HG03354 (cell line): ENCODE measurements around the gene PTPRZ1.

ENCODE experiments used
- ATAC-seq: cut with Tn5 transposase; IDR thresholded peaks from one replicate; pipeline ENCODE4 v1.9.1; 2021; ENCODE audit warnings: mild to moderate bottlenecking; ENCODE audit not compliant: unreplicated experiment, poor library complexity, severe bottlenecking

Gene PTPRZ1

DNA sequence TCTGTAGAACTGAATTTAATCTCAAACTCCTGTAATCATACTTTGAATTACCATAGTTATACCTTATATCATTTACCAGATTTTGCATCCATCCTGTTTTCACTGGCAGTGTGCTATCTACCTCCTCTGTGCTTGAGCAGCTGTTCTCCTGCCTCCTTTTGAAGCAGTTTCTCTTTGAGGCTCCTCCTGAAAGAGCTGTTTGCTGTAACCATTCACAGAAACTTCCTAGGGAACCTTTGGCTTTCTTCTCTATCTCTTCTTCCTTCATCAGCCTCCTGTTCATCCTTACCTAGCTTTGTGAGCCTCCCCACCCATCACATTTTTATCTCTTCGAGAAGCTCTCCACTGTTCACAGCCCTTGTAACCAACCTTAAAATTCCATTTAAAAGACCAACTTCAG, 162.9 kb downstream of the PTPRZ1 start:
- no peak for ATAC-seq

DNA sequence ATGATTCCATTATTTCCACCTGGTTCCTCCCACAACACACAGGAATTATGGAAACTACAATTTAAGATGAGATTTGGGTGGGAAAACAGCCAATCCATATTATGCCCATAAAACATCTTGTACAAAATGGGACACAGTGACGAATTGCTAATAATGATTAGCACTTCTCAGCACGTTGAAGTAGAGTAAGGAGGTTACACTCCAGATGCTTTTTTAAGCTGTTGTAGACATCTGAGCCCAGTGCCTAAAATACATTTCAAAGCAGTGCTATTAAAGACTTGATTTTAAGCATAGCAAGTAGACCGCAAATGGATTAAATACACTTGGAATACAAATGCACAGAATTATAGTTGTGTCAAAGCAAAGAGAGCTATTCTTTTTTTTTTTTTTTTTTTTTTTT, 165.2 kb downstream of the PTPRZ1 start:
- no peak for ATAC-seq

DNA sequence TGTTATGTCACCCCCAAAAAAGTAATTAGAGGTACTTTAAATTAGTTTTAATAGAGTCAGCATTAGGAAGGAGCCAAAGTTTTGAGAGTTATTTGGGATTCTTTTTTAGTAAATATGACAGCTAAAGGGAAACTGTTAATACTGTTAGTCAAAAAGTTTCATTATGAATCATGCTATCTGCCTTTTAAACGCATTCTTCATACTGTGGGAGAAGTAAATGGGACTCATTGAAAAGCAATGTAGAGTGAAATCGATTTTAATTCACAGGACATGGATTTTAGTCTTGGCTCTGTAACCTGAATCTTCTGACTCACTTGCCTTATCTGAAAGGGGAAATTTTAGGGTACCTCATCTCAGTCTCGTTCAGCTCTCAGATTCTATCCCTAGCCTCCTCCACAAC, 165.9 kb downstream of the PTPRZ1 start:
- ATAC-seq: no peak

GRCh38 chr7:122040147-122040546, 167.2 kb downstream of the PTPRZ1 start:
- no peak for ATAC-seq

DNA sequence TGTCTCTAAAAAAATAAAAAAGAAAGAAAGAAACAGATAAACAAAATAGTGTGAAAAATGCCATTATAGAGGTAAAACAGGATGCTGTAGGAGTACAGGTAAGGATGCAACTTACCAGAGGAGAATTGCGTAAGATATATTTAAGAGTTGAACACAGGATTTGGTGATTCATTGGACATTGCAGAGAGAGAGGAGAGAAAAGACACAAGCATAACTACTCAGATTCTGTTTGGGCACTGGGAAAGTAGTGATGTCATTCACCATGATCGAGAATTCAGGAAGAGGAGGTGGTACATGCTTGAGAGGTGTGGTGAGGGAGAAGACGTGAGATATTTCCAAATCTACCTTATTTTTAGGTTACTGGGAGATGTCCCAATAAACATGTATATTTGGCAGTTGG, 173.4 kb downstream of the PTPRZ1 start:
- no peak for ATAC-seq

DNA sequence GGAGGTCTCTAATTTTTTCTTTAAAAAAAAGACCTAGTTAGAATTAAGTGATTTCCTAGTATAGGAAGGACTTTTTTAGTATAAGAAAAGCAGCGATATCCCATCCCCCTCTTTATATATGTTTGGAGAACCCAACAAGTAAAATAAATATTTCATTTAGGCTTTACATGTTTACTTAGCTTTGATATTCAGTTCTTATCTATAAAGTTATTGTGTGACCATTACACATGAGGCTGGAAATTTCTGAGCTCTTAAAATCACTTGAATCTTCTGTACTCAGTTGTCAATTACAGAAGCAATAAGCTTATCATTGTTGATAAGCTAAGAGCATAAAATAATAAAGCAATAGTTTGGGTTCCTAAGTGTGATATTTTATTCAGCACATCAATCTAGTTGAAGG, 181.4 kb downstream of the PTPRZ1 start:
- no peak for ATAC-seq

DNA sequence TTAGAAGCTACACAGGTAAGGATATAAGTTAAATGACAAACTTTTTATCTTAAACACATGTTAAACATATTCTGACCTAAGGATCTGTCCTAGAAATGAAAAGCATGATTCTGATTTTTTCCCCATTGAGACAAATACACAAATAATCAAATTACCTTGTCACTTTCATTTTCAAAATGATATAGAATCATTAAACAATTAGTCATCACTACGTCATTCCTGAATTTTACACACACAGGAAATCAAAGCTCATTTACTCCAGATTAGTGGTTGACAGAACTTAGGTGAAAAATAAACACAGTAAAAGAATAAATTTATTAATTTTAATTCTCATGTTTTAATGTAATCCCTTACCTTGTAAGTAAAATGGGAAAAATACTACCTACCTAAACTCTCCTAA, 182.1 kb downstream of the PTPRZ1 start:
- ATAC-seq: no peak

- ATAC-seq: no peak
Observed at GRCh38 chr7:122056977-122057376, 184.0 kb downstream of the PTPRZ1 start.

DNA sequence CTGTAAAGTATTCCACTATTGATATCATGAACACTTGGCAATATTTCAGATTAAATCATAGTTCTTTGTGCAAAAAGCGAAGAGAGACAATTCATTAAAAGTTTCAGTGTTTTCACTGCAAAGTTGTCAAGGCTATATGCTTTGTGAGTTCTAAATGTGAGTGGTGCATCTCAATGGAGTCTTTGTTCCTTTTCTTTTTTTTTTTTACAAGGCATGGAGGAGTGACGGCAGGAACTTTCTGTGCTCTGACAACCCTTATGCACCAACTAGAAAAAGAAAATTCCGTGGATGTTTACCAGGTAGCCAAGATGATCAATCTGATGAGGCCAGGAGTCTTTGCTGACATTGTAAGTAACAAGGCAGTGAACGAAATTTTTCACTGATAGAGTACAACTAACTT, 186.6 kb downstream of the PTPRZ1 start:
- no peak for ATAC-seq

GRCh38 chr7:122063146-122063545, 190.2 kb downstream of the PTPRZ1 start:
- ATAC-seq: no peak

- ATAC-seq: no peak
Observed at GRCh38 chr7:122064971-122065370, 192.0 kb downstream of the PTPRZ1 start.

DNA sequence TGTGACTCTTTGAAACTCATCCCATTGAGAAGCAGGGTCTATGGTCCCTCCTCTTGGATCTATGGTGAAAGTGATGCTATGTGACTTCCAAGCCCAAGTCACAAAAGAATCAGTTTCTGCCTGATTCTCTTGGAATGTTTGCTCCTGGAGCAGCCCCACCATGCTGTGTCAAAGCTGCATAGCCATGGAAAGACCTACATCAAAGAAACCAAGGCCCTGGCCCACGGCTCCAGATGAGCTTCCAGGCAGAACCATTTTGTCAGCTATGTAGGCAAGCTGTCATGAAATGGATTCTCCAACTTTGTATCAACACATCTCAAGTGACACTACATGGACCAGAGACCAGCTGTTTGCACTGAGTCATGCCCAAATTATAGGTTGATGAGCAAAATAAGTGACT, 194.1 kb downstream of the PTPRZ1 start:
- ATAC-seq: no peak

GRCh38 chr7:122068046-122068445, 195.1 kb downstream of the PTPRZ1 start:
- no peak for ATAC-seq

GRCh38 chr7:122068999-122069398, 196.0 kb downstream of the PTPRZ1 start:
- ATAC-seq: no peak

- no peak for ATAC-seq
Observed at GRCh38 chr7:122070062-122070461, 197.1 kb downstream of the PTPRZ1 start.

DNA sequence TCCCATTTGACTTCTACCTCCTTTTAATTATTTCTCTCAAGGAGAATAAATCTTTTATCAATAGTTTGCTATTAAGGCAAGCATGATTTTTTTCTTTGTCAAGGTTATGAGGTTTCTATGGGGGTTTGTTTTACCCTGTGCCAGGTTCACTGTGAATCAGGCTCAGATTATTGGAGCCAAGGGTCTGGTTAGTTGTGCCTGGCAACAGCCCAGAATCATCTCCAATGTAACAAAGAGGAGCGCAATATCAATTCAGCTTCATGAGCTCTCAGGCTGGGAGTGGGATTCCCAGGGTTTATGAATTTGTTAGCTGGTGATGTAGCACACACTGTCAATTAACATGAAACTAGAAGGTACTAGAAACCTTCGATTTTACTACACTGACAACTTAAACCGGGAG, 197.9 kb downstream of the PTPRZ1 start:
- ATAC-seq: no peak

DNA sequence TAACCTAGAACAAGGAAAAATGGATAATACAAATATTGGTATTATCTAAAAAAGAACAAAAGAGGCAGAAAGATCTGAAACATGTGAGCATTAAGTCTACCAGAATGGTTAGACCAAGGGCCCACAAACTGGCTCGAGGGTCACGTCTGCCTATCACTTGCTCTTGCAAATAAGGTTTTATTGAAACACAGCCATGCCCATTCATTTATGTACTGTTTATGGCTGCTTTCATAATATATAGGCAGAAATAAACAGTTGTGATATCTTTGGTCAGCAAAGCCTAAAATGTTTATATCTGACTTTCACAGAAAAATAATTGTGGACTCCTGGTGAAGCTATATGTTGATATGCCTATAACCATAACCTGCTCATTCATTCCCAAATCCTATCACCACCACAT, 199.3 kb downstream of the PTPRZ1 start:
- ATAC-seq: no peak

- ATAC-seq: no peak
Observed at GRCh38 chr7:122072924-122073599, 200.1 kb downstream of the PTPRZ1 start.

DNA sequence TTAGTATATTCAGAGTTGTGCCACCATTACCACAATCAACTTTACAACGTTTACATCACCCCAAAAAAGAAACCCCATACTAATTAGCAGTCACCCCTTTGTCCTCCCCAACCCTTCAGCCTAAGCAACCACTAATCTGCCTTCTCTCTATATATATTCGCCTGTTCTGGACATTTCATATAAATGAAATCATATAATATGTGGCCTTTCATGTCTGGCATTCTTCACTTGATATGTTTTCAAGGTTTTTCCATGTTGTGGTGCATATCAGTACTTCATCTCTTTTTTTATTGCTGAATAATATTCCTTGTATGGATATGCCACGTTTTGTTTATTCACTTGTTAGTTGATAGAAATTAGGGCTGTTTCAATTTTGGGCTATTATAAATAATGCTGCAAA, 200.7 kb downstream of the PTPRZ1 start:
- ATAC-seq: no peak

DNA sequence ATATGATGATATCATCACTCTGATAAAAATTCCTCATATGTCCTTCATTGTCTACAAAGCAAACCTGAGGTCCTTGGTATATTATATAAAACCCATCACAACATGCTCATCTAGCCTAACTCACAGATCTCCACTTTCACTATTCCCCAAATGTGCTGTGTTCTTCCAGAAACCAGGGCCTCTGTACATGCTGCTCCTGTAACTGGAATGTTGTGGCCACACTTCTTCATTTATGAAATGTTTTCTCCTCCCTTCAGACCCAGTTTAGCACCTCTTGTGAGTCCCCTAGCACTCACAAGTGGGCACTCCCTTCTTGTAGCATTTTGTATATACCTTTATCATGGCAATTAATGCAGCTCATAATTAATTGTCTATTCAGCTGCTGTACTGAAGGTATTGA, 209.2 kb downstream of the PTPRZ1 start:
- no peak for ATAC-seq

- no peak for ATAC-seq
Observed at GRCh38 chr7:122082670-122083069, 209.7 kb downstream of the PTPRZ1 start.
